Hepatocyte (in vitro differentiated cells): ENCODE results near the gene KRT20.

Source experiments
- EZH2phosphoT487 ChIP-seq: fragments of 200-600 bp; sonication (generic); IDR thresholded peaks from one replicate; pipeline ENCODE4 v1.6.1; 2018; ENCODE audit warnings: antibody characterized with exemption, mild to moderate bottlenecking, low read depth, moderate library complexity; ENCODE audit not compliant: unreplicated experiment, severe bottlenecking
- TF ChIP-seq, protein P1 (sequence below): fragments of 200-600 bp; sonication (generic); IDR thresholded peaks from 2 replicates; pipeline ENCODE4 v1.5.1; 2016; ENCODE audit warnings: antibody characterized with exemption, mild to moderate bottlenecking; ENCODE audit not compliant: poor library complexity

GRCh38 chr17:40879026-40879425 lies 6.0 kb downstream of the KRT20 start:
- TF ChIP-seq, protein P1, sequence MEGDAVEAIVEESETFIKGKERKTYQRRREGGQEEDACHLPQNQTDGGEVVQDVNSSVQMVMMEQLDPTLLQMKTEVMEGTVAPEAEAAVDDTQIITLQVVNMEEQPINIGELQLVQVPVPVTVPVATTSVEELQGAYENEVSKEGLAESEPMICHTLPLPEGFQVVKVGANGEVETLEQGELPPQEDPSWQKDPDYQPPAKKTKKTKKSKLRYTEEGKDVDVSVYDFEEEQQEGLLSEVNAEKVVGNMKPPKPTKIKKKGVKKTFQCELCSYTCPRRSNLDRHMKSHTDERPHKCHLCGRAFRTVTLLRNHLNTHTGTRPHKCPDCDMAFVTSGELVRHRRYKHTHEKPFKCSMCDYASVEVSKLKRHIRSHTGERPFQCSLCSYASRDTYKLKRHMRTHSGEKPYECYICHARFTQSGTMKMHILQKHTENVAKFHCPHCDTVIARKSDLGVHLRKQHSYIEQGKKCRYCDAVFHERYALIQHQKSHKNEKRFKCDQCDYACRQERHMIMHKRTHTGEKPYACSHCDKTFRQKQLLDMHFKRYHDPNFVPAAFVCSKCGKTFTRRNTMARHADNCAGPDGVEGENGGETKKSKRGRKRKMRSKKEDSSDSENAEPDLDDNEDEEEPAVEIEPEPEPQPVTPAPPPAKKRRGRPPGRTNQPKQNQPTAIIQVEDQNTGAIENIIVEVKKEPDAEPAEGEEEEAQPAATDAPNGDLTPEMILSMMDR = no peak
- no peak for TF ChIP-seq EZH2phosphoT487
